GM10266 (cell line): Measurements from ENCODE around the gene ATG101.

Experiments used
- DNase-seq: peaks from one replicate; pipeline ENCODE4 v3.0.0; 2012; ENCODE audit errors: extremely low spot score
- TF ChIP-seq, protein P1 (sequence below): IDR thresholded peaks from 2 replicates; pipeline ENCODE4 v1.5.1; 2012; ENCODE audit warnings: mild to moderate bottlenecking, low read depth; ENCODE audit not compliant: control insufficient read depth, insufficient read depth; ENCODE audit errors: missing control alignments

The ATG101 gene

DNA sequence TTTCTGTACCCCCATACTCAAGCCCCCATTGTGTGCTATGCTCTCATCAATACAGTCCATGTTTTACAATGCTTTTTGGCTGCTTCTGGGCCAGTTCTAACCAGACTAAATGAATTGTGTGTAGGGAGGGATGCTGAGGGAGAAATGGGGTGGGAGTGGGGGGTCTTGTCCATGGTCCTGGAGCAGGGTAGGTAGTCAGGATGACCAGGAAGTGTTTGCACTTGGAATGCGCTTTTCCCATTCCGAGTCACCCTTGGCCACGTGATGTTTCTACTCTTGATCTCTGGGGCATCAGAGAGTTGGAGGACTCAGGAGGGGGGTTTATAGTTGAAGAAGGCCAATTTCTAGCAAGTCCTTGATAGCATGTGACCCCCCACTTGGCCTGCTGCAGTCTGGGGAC is 8.5 kb downstream of the ATG101 start:
- DNase-seq: no peak
- TF ChIP-seq, protein P1, sequence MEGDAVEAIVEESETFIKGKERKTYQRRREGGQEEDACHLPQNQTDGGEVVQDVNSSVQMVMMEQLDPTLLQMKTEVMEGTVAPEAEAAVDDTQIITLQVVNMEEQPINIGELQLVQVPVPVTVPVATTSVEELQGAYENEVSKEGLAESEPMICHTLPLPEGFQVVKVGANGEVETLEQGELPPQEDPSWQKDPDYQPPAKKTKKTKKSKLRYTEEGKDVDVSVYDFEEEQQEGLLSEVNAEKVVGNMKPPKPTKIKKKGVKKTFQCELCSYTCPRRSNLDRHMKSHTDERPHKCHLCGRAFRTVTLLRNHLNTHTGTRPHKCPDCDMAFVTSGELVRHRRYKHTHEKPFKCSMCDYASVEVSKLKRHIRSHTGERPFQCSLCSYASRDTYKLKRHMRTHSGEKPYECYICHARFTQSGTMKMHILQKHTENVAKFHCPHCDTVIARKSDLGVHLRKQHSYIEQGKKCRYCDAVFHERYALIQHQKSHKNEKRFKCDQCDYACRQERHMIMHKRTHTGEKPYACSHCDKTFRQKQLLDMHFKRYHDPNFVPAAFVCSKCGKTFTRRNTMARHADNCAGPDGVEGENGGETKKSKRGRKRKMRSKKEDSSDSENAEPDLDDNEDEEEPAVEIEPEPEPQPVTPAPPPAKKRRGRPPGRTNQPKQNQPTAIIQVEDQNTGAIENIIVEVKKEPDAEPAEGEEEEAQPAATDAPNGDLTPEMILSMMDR: no peak

DNA sequence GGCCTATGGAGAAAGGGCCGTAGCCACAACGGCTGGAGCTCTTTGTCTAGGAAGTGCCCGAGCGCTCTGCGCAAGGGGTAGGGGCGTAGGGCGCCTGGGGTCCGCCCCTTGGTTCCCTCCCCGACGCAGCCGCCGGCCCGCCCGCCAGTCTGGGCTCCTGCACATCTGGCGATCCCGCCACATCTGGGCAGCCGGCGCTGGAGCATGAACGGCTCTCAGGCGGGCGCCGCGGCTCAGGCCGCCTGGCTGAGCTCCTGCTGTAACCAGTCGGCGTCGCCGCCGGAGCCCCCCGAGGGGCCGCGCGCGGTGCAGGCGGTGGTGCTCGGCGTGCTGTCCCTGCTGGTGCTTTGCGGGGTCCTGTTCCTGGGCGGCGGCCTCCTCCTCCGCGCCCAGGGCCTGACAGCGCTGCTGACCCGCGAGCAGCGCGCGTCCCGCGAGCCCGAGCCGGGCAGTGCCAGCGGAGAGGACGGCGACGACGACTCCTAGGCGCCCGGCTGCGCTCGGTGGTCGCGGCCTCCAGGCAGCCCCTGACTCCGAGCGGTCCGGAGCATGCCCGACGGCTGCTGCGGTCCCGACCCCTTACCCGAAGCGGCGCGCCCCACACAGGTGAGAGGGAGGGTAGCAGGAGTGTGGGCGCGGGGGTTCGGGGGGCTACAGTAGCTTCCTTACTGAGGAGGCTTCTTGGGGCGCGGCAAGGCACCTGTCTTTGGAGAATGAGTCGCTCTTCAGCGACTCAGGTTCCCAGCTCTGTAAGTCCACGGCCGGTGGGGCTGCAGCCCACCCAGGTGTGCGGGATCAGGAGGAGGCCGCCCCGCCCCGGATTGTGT is 10.0 kb downstream of the ATG101 start, which contains the start of gene SMIM41:
TSS of gene SMIM41 (plus strand) at position 129 of the 827 bp plus-strand sequence. CDS start at position 205, 76 bp downstream.
- DNase-seq: no peak
- TF ChIP-seq, protein P1: no peak

DNA sequence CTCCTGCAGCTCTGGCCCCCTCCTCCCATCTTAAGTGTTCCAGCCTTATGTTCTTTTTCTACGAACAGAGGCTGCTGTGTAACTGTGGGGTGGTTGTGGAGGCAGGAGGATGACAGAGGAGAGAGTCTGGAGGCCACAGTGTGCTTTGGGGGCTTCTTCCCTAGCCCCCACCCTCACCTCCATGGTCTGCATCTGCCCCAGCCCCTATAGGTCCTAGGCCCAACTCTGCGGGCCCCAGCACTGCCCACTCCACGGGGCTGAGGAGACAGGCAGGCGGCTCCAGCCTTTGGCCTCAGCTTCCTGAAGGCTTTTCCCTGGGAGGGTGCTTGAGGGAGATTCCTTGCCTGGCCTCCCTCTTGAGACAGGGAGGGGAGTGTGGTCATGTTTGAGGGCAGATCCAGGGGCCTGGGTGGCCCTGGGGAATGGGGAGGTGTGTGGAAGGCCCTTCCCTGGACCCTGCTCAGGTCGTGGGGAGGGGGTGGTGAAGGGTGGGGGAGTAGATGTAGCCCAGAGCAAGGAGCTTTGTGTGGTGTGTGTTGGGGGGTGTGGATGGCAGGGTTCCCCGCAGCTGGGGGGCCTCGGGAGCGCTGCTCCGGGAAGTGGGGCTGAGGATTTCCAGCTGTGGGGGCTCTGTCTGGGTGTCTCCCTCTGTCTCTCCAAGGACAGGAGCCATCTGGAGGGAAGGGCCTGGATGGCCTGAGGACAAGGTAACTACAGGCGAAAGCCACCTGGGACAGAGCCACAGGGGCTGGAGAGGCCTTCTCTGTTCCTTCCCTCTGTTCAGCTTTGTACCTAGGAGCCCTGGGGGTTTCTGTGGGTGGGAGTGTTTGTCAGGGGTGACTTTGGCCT is 10.8 kb downstream of the ATG101 start:
- DNase-seq: no peak
- TF ChIP-seq, protein P1: no peak

DNA sequence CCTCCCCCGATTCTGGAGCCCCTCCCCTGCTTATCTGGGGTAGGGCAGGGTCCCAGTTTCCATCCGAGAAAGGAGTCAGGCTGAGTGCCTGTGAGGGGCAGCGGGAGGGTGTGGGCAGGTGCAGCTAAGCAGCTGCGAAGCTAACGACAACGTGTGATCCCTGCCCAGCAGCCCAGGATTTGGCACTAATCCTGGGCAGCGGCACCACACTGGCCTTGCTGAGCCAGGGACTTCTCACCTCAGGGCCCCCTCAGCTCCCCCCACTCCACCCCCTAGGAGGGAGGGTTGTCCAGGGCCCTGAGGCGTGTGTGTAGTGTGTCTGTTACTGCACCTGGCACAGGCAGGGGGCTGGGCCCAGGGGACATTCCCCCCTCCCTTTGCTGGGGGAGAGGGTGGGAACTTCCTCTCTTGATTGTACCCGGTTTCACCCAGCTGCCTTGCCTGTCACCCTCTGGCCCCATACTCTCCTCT is 11.5 kb downstream of the ATG101 start:
- DNase-seq: peak; percentile 67
- TF ChIP-seq, protein P1: no peak

DNA sequence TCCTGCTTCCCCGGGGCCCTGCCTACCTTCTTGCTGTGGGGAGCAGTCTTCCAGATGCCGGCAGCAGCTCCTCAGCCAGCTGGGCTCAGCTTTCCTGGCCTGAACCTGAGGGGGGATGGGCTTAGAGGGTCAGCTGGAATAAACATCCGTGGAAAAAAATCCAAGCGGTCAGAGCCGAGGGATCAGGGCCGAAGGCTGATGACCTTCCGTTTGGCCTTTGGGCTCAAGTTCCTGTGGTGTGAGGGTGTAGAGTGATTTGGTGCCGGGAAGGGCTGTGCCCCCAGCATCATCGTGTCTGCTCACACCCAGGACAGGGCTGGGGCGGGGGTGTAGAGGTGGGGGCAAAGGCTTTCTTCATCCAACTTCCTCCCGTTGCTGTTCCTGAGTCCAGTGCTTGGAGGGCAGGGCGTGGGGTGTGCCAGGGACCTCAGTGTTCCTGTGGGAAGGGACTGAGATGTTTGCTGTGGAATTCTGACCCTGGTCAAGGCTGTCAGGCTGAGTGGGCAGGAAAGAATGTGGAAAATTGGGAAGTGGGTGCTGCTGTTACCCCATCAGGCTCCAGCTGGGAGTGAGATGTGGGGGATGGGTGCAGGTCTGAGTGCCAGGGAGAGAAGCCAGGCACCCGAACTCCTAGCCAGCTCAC is 12.4 kb downstream of the ATG101 start:
- DNase-seq: no peak
- TF ChIP-seq, protein P1: no peak

DNA sequence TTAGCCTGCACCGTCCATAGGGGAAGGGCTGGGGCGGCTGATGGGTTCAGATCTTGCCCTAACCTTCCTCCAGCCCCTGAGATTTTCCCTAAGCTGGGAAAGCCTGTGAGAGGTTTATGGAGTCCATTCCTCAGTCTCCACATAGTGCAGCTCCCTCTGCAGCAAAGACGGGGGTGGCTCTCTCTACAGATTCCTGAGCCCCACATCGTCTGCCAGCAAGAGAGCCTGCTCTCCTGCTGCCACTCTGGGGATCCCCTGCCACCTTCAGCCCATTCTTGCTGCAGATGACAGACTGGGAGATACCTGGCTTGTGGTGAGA is 12.8 kb downstream of the ATG101 start:
- no peak for DNase-seq
- TF ChIP-seq, protein P1: no peak
